GM20000 (cell line): ENCODE data around the gene A3GALT2.

ENCODE experiments used
- DNase-seq: peaks from one replicate; pipeline ENCODE4 v3.0.0; 2012; ENCODE audit warnings: low spot score
- TF ChIP-seq, protein P1 (sequence below): IDR thresholded peaks from 2 replicates; pipeline ENCODE4 v1.5.1; 2012; ENCODE audit warnings: mild to moderate bottlenecking, control low read depth; ENCODE audit errors: extremely low read depth, missing control alignments

The A3GALT2 gene

GRCh38 chr1:33277488-33278084 is 43.3 kb downstream of the A3GALT2 start:
- DNase-seq, result no peak
- TF ChIP-seq, protein P1, sequence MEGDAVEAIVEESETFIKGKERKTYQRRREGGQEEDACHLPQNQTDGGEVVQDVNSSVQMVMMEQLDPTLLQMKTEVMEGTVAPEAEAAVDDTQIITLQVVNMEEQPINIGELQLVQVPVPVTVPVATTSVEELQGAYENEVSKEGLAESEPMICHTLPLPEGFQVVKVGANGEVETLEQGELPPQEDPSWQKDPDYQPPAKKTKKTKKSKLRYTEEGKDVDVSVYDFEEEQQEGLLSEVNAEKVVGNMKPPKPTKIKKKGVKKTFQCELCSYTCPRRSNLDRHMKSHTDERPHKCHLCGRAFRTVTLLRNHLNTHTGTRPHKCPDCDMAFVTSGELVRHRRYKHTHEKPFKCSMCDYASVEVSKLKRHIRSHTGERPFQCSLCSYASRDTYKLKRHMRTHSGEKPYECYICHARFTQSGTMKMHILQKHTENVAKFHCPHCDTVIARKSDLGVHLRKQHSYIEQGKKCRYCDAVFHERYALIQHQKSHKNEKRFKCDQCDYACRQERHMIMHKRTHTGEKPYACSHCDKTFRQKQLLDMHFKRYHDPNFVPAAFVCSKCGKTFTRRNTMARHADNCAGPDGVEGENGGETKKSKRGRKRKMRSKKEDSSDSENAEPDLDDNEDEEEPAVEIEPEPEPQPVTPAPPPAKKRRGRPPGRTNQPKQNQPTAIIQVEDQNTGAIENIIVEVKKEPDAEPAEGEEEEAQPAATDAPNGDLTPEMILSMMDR, result no peak

- TF ChIP-seq, protein P1, result no peak
- no peak for DNase-seq
Measured at GRCh38 chr1:33276573-33277298, 44.2 kb downstream of the A3GALT2 start.

DNA sequence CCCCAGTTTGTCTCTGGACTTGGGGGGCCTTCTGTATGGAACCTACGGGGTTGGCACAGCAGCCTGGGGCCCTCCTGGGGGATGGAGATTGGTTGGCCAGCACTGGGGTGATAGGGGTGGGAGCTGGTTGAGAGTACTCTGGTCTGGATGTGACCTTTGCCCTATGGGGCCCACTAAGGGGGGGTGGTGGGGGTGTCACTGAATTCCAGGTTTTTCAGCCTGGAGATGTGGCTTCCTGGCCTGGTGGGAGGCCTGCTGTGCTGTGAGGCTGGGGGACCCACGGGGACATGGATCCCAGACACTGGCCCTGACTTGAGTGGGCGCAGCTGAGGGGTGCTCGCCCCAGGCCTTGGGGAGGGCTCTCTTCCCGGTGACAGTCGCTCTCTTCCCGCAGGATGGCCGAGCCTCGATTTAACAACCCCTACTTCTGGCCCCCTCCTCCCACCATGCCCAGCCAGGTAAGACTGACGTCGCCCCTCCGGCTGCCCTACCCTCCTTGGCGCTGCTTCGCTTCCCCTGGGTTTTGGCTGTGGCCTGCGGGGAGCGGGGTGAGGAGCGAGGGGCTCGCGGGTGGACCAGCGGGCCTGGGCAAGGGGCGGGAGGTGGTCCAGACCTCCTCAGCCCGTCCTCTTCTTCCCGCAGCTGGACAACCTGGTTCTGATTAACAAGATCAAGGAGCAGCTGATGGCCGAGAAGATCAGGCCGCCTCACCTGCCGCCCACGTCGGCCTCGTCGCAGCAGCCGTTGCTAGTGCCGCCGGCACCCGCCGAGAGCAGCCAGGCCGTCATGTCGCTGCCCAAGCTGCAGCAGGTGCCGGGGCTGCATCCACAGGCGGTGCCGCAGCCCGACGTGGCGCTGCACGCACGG is 45.0 kb downstream of the A3GALT2 start:
- TF ChIP-seq, protein P1, result no peak
- no peak for DNase-seq

- TF ChIP-seq, protein P1, result no peak
- no peak for DNase-seq
Measured at GRCh38 chr1:33275195-33275594, 45.7 kb downstream of the A3GALT2 start.

- no peak for DNase-seq
- TF ChIP-seq, protein P1, result no peak
Measured at GRCh38 chr1:33274446-33274845, 46.5 kb downstream of the A3GALT2 start.

DNA sequence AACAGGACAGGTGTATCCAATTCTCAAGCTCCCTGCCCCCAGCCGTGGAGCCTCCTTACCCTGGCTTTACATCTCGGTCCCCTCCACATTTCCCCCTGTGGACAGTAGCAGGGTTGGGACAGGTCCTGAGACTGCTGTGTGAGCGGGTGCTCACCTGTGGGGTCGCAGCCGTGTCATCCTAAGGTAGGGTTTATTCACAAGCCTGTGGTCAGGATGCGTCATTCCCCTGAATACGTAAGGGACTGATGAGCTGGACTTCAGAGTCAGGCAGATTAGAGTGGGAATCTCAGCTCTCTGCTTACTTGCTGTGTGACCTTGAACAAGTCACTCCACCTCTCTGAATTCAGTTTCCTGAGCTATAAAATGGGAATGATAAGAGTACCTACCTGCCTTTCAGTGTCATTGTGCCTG is 46.9 kb downstream of the A3GALT2 start:
- TF ChIP-seq, protein P1, result no peak
- no peak for DNase-seq

DNA sequence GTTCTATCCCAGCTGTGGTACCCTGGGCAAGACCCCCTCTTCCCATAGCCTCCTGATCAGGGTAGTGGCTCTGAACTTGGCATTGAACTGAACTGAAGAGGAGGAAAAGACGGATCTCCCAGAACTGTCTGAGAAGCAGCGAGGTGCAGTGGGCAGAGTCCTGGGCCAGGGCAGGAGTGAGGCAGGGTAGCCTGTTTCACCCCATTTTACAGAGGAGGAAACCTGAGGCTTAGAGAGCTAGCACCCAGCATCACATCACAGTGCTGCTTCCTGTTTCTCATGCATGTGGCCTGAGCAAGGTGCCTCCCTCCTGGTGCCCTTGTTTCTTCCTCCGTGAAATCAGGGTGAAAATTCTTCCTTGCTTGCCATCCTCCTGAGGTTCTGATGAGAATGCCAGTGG is 47.5 kb downstream of the A3GALT2 start:
- TF ChIP-seq, protein P1, result no peak
- no peak for DNase-seq
